K562 (cell line): ENCODE data around the gene CRELD2.

Experiments
- CREB3 ChIP-seq: fragments of 450-650 bp; conservative IDR thresholded peaks from 2 replicates; pipeline ENCODE4 v1.6.1; 2016; ENCODE audit warnings: missing genetic modification characterization, low read depth, mild to moderate bottlenecking, missing compliant biosample characterization, moderate library complexity
- CTCF ChIP-seq, 3 experiments: IDR thresholded peaks in 2 of 3; conservative IDR thresholded peaks in 1 of 3; 2 replicates each; pipeline ENCODE4 v1.5.1; 2011 to 2012; ENCODE audit warnings: low read length in 3 of 3, mild to moderate bottlenecking in 3 of 3, control low read depth in 2 of 3, improper control_type of control experiment in 1 of 3, inconsistent platforms in 1 of 3, low read depth in 1 of 3, mixed read lengths in 1 of 3, moderate library complexity in 1 of 3; ENCODE audit not compliant: insufficient read depth in 2 of 3
- FOXA3 ChIP-seq, 2 experiments: fragments of 450-650 bp in 1 of 2; sonication (generic) in 1 of 2; formaldehyde crosslinking; IDR thresholded peaks in 1 of 2; conservative IDR thresholded peaks in 1 of 2; 2 replicates each; pipeline versions ENCODE4 v1.4.0 to v1.8.0; 2020 to 2022; ENCODE audit warnings: mild to moderate bottlenecking in 2 of 2, missing genetic modification reagents in 1 of 2
- FOXM1 ChIP-seq, 2 experiments: fragments of 450-650 bp in 1 of 2; sonication (generic) in 1 of 2; formaldehyde crosslinking in 1 of 2; IDR thresholded peaks; 2 replicates each; pipeline versions ENCODE4 v1.6.1 to v1.9.0; 2017 to 2022; ENCODE audit warnings: low read depth in 2 of 2, mild to moderate bottlenecking in 2 of 2, missing genetic modification reagents in 1 of 2, moderate library complexity in 1 of 2
- HINFP ChIP-seq: fragments of 450-650 bp; conservative IDR thresholded peaks from 2 replicates; pipeline ENCODE4 v1.6.1; 2016; ENCODE audit warnings: missing genetic modification characterization, low read depth, mild to moderate bottlenecking, control low read depth, missing compliant biosample characterization
- MBD2 ChIP-seq: sonication (generic); IDR thresholded peaks from 2 replicates; pipeline ENCODE4 v1.6.1; 2016; ENCODE audit warnings: low read depth, borderline replicate concordance
- MIER1 ChIP-seq: fragments of 450-650 bp; IDR thresholded peaks from 2 replicates; pipeline ENCODE4 v1.6.1; 2016; ENCODE audit warnings: antibody characterized with exemption, mild to moderate bottlenecking, low read depth
- MXI1 ChIP-seq: IDR thresholded peaks from 2 replicates; pipeline ENCODE4 v1.6.1; 2011; ENCODE audit warnings: low read depth, mild to moderate bottlenecking, improper control_type of control experiment, low read length
- ZBTB40 ChIP-seq, 2 experiments: fragments of 450-650 bp in 1 of 2; sonication (generic) in 1 of 2; formaldehyde crosslinking in 1 of 2; IDR thresholded peaks; 2 replicates each; pipeline versions ENCODE4 v1.7.1 to v1.9.0; 2016 to 2022; ENCODE audit warnings: inconsistent platforms in 1 of 2, mild to moderate bottlenecking in 1 of 2, missing genetic modification reagents in 1 of 2
- ZNF23 ChIP-seq: fragments of 250-450 bp; sonication (Bioruptor Pico); IDR thresholded peaks from 2 replicates; pipeline ENCODE4 v1.4.0; 2020; ENCODE audit warnings: mild to moderate bottlenecking
- ZNF644 ChIP-seq: fragments of 200-800 bp; sonication (Bioruptor generic); IDR thresholded peaks from 2 replicates; pipeline ENCODE4 v1.6.1; 2016; ENCODE audit warnings: low read depth, missing genetic modification characterization, missing compliant biosample characterization
- ZNF778 ChIP-seq: fragments of 450-650 bp; formaldehyde crosslinking; IDR thresholded peaks from 2 replicates; pipeline ENCODE4 v1.4.0; 2020; ENCODE audit warnings: mild to moderate bottlenecking, moderate library complexity

GRCh38 chr22:49925525-49926128, 7.2 kb downstream of the CRELD2 start:
- no peak for TF ChIP-seq FOXM1 (IDR thresholded peaks at IDR 0.05; ENCODE audit: low read depth)
- TF ChIP-seq FOXM1 (CRISPR knock-in tag; IDR thresholded peaks at IDR 0.05; ENCODE audit: low read depth), result no peak
- no peak for TF ChIP-seq ZNF778 (CRISPR knock-in tag)
- TF ChIP-seq HINFP (tag), result no peak
- TF ChIP-seq ZNF644 (tag), result no peak
- TF ChIP-seq ZBTB40 (IDR thresholded peaks at IDR 0.05), result no peak
- no peak for TF ChIP-seq ZBTB40 (CRISPR knock-in tag; IDR thresholded peaks at IDR 0.05)
- TF ChIP-seq CTCF (IDR thresholded peaks at IDR 0.05 in 2 of 3, conservative IDR thresholded peaks at IDR 0.05 in 1 of 3; ENCODE audit: insufficient read depth in 2 of 3, low read depth in 1 of 3, low read length in 3 of 3), result no peak
- TF ChIP-seq ZNF23, result no peak
- no peak for TF ChIP-seq MIER1
- TF ChIP-seq MXI1, result no peak
- TF ChIP-seq MBD2, result no peak
- TF ChIP-seq CREB3 (tag), result no peak
- no peak for TF ChIP-seq FOXA3 (CRISPR knock-in tag; conservative IDR thresholded peaks at IDR 0.05 in 1 of 2, IDR thresholded peaks at IDR 0.05 in 1 of 2)
